ENCODE measurements around the gene NRAP. TPM values are rescaled to one million over a fixed set of nuclear protein-coding genes. Genes with fewer than 3 reads are reported as not detected.
A peak's percentile ranks its signal among the peaks of the same experiment; 100 is the strongest.

Gene NRAP
- total RNA-seq, 1 experiment from 2014 or later, result not detected

DNA sequence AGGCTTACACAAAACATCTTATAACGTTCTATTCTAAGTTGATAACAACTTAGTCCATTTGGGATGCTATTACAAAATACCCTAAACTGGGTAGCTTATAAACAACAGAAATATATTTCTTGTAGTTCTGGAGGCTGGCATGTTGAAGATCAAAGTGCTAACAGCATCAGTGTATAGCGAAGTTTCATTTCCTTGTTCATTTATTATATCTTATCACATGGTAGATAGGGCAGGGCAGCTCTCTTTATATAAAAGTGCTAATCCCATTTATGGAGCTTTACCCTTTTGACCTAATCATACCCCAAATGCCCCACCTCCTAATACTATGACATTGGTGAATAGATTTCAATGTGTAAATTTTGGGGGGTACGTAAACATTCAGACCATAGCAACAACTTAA is 22.2 kb upstream of the NRAP start:
- peaks cover 30% of the 10 kb centered on the region for H3K9me3 Mint-ChIP-seq (ENCODE audit: unreplicated experiment)
- BruUV-seq (replicated peaks), result no TSS peak
- no peaks in the 10 kb centered on the region for H3K27me3 Mint-ChIP-seq (ENCODE audit: insufficient read depth, unreplicated experiment)
- no peak overlapping the region for H3K27ac Mint-ChIP-seq (ENCODE audit: low read depth, unreplicated experiment)
- no peaks in the 10 kb centered on the region for H3K4me1 Mint-ChIP-seq (ENCODE audit: insufficient read depth, unreplicated experiment)
- ChIA-PET POLR2A (no interaction called here), CTCF (interaction anchor here (0.9 to 1.1 kb wide), 2 partner anchors 16 to 31 kb away, joined by 3 read pairs; no protein-coding TSS in a partner anchor)
- intact Hi-C loops (cut with micrococcal nuclease), result no loop called here
- no peak overlapping the region for H3K4me3 Mint-ChIP-seq (ENCODE audit: unreplicated experiment)
- TF ChIP-seq CTCF (IDR thresholded peaks at IDR 0.05; ENCODE audit: unreplicated experiment), result no peak
- no peaks in the 10 kb centered on the region for H3K36me3 Mint-ChIP-seq (ENCODE audit: insufficient read depth, unreplicated experiment)
- DNase-seq (ENCODE audit: unreplicated experiment), result no peak

DNA sequence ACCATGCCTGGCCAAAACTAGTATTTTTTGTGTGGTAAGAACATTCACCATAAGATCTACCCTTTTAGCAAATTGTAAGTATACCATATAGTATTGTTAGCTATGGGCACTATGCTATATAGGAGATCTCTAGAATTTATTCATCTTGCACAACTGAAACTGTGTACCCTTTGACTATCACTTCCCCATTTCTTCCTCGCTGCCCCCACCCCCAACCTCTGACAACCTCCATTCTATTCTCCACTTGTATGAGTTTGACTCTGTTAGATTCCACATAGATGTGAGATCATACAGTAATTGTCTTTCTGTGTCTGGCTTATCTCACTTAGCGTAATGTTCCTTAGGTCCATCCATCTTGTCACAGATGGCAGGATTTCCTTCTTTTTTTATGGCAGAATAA is 19.5 kb upstream of the NRAP start:
- no peak for TF ChIP-seq CTCF (IDR thresholded peaks at IDR 0.05; ENCODE audit: unreplicated experiment)
- no TSS peak for BruUV-seq (replicated peaks)
- no peak overlapping the region for H3K4me3 Mint-ChIP-seq (ENCODE audit: unreplicated experiment)

GRCh38 chr10:113681533-113682470 is 18.0 kb upstream of the NRAP start:
- peaks cover 9% of the 10 kb centered on the region for H3K4me1 Mint-ChIP-seq (ENCODE audit: insufficient read depth, unreplicated experiment)
- no peak for DNase-seq (ENCODE audit: unreplicated experiment)
- ChIA-PET POLR2A (interaction anchor here (0.5 to 1.8 kb wide), 5 partner anchors 10 to 1041 kb away, joined by 3 to 5 read pairs (median 4); partner anchors contain the start of gene CCDC186), CTCF (interaction anchor here (0.6 to 0.8 kb wide), 4 partner anchors 12 to 1143 kb away, joined by 3 to 4 read pairs (median 3); no protein-coding TSS in a partner anchor)
- intact Hi-C loops (cut with micrococcal nuclease), result no loop called here
- H3K27ac Mint-ChIP-seq (ENCODE audit: low read depth, unreplicated experiment), result no peak overlapping the region
- no TSS peak for BruUV-seq (replicated peaks)
- H3K36me3 Mint-ChIP-seq (ENCODE audit: insufficient read depth, unreplicated experiment), result no peaks in the 10 kb centered on the region
- no peaks in the 10 kb centered on the region for H3K27me3 Mint-ChIP-seq (ENCODE audit: insufficient read depth, unreplicated experiment)
- H3K9me3 Mint-ChIP-seq (ENCODE audit: unreplicated experiment), result peaks cover 25% of the 10 kb centered on the region
- peak overlapping the region; percentile 78 for H3K4me3 Mint-ChIP-seq (ENCODE audit: unreplicated experiment)
- TF ChIP-seq CTCF (IDR thresholded peaks at IDR 0.05; ENCODE audit: unreplicated experiment), result no peak

More for the DNA sequence above, 19.5 kb upstream of the NRAP start:
- ChIA-PET CTCF (no interaction called here), POLR2A (no interaction called here)
- Mint-ChIP-seq H3K36me3 (ENCODE audit: insufficient read depth, unreplicated experiment) (no peaks in the 10 kb centered on the region), H3K27me3 (ENCODE audit: insufficient read depth, unreplicated experiment) (no peaks in the 10 kb centered on the region), H3K27ac (ENCODE audit: low read depth, unreplicated experiment) (no peak overlapping the region), H3K9me3 (ENCODE audit: unreplicated experiment) (peaks cover 30% of the 10 kb centered on the region), H3K4me1 (ENCODE audit: insufficient read depth, unreplicated experiment) (peaks cover 7% of the 10 kb centered on the region)
- no peak for DNase-seq (ENCODE audit: unreplicated experiment)
- intact Hi-C loops (cut with micrococcal nuclease), result no loop called here

Data from MCF 10A (cell line).